ENCODE results near the gene TMEM203.

Gene TMEM203

GRCh38 chr9:137176302-137177182 lies 28.9 kb downstream of the TMEM203 start:
- Histone ChIP-seq H3K27ac (replicated peaks) (no peak overlapping the region), H3K4me3 (replicated peaks; ENCODE audit: insufficient read depth, low read length) (no peak overlapping the region), H3K27me3 (ENCODE audit: insufficient read depth, poor library complexity, severe bottlenecking) (no peaks in the 10 kb centered on the region)
- TF ChIP-seq CTCF (IDR thresholded peaks at IDR 0.05; ENCODE audit: insufficient read depth, low read length) (peak; percentile 71), REST (IDR thresholded peaks at IDR 0.05; ENCODE audit: insufficient replicate concordance, low read depth) (no peak), SPI1 (IDR thresholded peaks at IDR 0.05; ENCODE audit: borderline replicate concordance, low read depth) (no peak), POLR2AphosphoS5 (IDR thresholded peaks at IDR 0.05; ENCODE audit: low read depth) (peak; percentile 25; the same call in 1 of the 2 replicates), GABPA (IDR thresholded peaks at IDR 0.05; ENCODE audit: low read depth) (no peak)
- DNase-seq (ENCODE audit: low read depth in 1 of 2, low spot score in 1 of 2): peak in 1 of 2 experiments; percentile 55

GRCh38 chr9:137175345-137175961 lies 30.0 kb downstream of the TMEM203 start:
- no peak overlapping the region for H3K4me3 ChIP-seq (replicated peaks; ENCODE audit: insufficient read depth, low read length)
- H3K27me3 ChIP-seq (ENCODE audit: insufficient read depth, poor library complexity, severe bottlenecking): no peaks in the 10 kb centered on the region
- DNase-seq (ENCODE audit: low read depth in 1 of 2, low spot score in 1 of 2): no peak
- no peak overlapping the region for H3K27ac ChIP-seq (replicated peaks)
- TF ChIP-seq GABPA (IDR thresholded peaks at IDR 0.05; ENCODE audit: low read depth): no peak
- no peak for TF ChIP-seq SPI1 (IDR thresholded peaks at IDR 0.05; ENCODE audit: borderline replicate concordance, low read depth)
- TF ChIP-seq POLR2AphosphoS5 (IDR thresholded peaks at IDR 0.05; ENCODE audit: low read depth): no peak
- no peak for TF ChIP-seq REST (IDR thresholded peaks at IDR 0.05; ENCODE audit: insufficient replicate concordance, low read depth)
- TF ChIP-seq CTCF (IDR thresholded peaks at IDR 0.05; ENCODE audit: insufficient read depth, low read length): no peak

GRCh38 chr9:137174722-137175293 lies 30.6 kb downstream of the TMEM203 start:
- Histone ChIP-seq H3K27me3 (ENCODE audit: insufficient read depth, poor library complexity, severe bottlenecking) (no peaks in the 10 kb centered on the region), H3K27ac (replicated peaks) (no peak overlapping the region), H3K4me3 (replicated peaks; ENCODE audit: insufficient read depth, low read length) (no peak overlapping the region)
- no peak for DNase-seq (ENCODE audit: low read depth in 1 of 2, low spot score in 1 of 2)
- TF ChIP-seq POLR2AphosphoS5 (IDR thresholded peaks at IDR 0.05; ENCODE audit: low read depth) (no peak), CTCF (IDR thresholded peaks at IDR 0.05; ENCODE audit: insufficient read depth, low read length) (no peak), SPI1 (IDR thresholded peaks at IDR 0.05; ENCODE audit: borderline replicate concordance, low read depth) (no peak), GABPA (IDR thresholded peaks at IDR 0.05; ENCODE audit: low read depth) (no peak), REST (IDR thresholded peaks at IDR 0.05; ENCODE audit: insufficient replicate concordance, low read depth) (no peak)

Measured in HL-60 (cell line).